Measurements from ENCODE around the gene MST1.

Gene MST1

DNA sequence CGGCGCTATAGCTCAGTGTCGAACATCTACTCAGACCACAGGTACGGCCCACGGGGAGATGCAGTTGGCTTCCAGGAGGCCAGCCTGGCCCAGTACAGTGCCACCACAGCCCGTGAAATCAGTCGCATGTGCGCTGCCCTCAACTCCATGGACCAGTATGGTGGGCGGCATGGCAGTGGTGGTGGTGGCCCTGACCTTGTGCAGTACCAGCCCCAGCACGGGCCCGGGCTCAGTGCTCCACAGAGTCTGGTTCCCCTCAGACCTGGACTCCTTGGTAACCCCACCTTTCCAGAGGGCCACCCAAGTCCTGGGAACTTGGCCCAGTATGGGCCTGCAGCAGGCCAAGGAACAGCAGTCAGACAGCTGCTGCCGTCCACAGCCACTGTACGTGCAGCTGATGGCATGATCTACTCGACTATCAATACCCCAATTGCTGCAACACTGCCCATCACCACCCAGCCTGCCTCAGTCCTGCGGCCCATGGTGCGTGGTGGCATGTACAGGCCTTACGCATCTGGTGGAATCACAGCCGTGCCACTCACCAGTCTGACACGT, 33.5 kb downstream of the MST1 start:
- DNase-seq (ENCODE audit: low spot score): no peak

DNA sequence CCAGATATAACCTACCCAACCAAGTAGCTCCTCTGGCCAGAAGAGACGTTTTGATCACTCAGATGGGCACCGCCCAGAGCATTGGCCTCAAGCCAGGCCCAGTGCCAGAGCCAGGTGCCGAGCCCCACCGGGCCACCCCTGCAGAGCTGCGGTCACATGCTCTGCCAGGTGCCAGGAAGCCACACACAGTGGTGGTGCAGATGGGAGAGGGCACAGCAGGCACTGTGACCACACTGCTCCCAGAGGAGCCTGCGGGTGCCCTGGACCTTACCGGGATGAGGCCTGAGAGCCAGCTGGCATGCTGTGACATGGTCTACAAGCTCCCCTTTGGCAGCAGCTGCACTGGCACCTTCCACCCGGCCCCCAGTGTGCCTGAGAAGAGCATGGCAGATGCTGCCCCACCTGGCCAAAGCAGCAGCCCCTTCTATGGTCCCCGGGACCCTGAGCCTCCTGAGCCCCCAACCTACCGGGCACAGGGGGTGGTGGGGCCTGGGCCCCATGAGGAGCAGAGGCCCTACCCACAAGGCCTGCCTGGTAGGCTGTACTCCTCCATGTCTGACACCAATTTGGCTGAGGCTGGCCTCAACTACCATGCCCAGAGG, 34.2 kb downstream of the MST1 start:
- DNase-seq (ENCODE audit: low spot score): no peak

DNA sequence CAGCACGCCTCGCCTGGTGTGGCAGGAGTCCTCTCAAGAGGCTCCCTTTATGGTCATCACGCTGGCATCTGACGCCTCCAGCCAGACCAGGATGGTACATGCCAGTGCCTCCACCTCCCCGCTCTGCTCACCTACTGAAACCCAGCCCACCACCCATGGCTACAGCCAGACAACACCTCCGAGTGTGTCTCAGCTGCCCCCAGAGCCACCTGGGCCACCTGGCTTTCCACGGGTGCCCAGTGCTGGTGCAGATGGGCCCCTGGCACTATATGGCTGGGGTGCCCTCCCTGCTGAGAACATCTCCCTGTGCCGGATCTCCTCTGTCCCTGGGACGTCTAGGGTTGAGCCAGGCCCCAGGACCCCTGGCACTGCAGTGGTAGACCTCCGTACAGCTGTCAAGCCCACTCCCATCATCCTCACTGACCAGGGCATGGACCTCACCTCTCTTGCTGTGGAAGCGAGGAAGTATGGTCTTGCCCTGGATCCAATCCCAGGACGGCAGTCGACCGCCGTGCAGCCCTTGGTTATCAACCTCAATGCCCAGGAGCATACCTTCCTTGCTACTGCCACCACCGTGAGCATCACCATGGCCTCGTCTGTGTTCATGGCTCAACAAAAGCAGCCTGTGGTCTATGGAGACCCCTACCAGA, 35.0 kb downstream of the MST1 start:
- no peak for DNase-seq (ENCODE audit: low spot score)

DNA sequence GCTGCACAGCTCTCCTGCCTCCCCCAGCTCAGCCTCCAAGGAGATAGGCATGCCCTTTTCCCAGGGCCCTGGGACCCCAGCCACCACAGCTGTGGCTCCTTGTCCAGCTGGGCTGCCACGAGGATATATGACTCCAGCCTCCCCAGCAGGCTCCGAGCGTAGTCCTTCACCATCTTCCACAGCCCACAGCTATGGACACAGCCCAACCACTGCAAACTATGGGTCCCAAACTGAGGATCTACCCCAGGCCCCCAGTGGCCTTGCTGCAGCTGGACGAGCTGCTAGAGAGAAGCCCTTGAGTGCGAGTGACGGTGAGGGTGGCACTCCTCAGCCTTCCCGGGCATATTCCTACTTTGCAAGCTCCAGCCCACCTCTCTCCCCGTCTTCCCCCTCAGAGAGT, 35.7 kb downstream of the MST1 start:
- DNase-seq (ENCODE audit: low spot score): no peak

DNA sequence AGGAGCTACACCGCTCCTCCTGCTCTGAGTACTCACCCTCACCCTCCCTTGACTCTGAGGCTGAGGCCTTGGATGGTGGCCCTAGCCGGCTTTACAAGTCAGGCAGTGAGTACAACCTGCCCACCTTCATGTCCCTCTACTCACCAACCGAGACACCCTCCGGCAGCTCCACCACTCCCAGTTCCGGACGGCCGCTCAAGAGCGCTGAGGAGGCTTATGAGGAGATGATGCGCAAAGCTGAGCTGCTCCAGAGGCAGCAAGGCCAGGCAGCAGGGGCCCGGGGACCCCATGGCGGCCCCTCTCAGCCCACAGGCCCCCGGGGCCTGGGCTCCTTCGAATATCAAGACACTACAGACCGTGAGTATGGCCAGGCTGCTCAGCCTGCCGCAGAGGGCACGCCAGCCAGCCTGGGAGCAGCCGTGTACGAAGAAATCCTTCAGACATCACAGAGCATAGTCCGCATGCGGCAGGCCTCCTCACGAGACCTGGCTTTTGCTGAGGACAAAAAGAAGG, 36.3 kb downstream of the MST1 start:
- DNase-seq (ENCODE audit: low spot score): peak; percentile 17

DNA sequence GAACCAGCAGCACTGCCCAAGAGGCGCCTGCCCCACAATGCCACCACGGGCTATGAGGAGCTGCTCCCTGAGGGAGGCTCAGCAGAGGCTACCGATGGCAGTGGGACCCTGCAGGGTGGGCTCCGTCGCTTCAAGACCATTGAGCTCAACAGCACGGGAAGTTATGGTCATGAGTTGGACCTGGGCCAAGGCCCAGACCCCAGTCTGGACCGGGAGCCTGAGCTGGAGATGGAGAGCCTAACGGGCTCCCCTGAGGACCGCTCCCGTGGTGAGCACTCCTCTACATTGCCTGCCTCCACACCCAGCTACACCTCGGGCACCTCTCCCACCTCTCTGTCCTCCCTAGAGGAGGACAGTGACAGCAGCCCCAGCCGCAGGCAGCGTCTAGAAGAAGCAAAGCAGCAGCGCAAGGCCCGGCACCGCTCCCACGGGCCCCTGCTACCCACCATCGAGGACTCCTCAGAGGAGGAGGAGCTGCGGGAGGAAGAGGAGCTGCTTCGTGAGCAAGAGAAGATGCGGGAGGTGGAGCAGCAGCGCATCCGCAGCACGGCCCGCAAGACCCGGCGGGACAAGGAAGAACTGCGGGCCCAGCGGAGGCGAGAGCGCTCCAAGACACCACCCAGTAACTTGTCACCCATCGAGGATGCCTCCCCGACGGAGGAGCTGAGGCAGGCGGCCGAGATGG, 36.9 kb downstream of the MST1 start:
- DNase-seq (ENCODE audit: low spot score): no peak

DNA sequence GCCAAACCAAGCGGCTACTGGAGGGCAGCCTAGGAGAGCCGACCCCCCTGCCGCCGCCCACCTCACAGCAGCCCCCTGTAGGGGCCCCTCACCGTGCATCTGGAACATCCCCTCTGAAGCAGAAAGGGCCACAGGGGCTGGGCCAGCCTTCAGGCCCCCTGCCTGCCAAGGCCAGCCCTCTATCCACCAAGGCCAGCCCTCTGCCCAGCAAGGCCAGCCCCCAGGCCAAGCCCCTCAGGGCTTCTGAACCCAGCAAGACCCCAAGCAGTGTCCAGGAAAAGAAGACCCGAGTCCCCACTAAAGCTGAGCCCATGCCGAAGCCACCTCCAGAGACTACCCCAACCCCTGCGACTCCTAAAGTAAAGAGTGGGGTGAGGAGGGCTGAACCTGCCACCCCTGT, 38.6 kb downstream of the MST1 start:
- no peak for DNase-seq (ENCODE audit: low spot score)

DNA sequence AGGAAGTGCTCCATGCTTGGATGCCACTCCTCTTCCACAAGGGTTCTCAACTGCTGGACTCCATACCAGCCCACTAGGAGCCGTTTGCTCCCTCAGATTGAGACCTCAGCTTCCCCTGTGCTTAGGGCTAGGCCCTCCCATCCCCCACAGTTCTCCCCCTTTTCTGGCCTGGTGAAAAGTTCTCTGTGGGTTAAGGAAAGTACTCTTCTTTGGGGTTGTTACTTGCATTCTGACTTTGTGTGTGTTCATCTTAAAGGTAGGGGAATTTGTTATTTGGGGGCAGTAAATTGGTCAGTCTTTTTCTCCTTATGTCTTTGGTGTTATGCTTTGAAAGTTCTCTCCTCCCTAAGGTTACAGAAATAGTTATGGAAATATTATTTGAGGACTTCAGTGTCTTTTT, 39.1 kb downstream of the MST1 start:
- no peak for DNase-seq (ENCODE audit: low spot score)

DNA sequence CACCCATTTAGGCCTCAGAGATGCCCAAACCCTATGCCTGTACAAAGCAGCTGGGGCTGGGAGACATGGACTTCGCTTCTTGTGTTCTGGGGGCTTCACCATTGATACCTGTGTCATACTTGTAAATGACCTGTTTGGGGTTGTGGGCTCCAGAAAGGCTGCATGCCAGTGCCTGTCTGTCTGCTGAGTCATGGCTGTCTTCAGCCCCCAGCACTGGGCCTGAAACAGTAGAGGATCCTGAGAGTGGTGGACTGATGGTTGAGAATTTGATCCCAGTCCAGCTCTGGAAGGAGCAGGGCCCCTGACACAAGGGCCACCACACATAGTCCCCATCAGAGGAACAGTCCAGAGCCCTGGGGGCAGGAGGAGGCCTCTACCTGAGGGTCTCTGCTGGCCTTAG, 39.7 kb downstream of the MST1 start:
- DNase-seq (ENCODE audit: low spot score): no peak

DNA sequence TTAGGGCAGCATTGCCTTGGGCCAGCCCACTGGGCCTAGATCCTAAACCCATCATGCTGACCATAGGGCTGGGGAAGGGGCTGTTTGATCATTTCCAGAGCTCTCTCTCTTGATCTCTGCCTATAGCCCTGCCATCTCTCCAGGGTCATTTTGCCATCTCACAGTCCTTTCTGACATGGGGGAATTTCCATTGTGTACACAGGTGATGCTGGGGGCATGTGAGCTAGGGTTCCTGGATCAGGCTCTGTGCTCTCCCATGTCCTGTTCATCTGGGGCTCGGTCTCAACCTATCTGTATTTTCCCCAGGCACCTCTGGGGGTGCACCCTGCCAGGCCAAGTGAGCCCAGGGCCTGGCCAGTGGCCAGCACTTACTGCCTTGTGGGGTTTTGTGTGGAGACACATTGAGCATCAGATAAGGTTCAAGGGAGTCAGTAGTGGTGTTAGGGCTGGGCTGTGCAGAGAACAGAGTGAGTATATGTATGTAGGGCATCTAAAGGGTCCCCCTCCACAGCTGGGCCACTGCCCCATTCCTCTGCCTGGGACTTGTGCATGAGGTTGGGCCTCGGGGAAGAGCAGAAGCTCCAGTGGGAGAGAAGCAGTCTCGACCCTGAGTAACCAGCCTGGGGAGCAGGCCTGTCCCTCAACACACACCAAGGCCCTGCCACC, 40.8 kb downstream of the MST1 start:
- DNase-seq (ENCODE audit: low spot score): no peak

DNA sequence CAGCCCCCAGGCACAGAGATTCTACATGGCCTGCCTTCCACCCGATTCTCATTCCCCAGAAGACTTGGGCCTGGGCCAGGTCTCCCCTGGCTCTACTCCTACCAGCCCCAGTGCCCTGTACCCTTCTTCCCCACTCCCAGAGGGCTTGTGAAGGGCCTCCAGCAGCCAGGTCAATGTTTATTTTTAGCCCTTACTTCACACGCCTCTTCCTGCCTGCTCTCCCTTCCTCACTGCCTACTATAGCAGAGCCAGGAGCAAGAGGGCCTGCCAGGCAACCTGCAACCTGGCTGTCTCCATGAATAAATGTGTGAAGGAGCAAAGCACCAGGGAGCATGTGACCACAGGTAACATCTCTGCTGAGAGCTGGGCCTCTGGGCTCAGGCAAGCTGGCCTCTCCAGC, 41.5 kb downstream of the MST1 start:
- peak; percentile 21 for DNase-seq (ENCODE audit: low spot score)

DNA sequence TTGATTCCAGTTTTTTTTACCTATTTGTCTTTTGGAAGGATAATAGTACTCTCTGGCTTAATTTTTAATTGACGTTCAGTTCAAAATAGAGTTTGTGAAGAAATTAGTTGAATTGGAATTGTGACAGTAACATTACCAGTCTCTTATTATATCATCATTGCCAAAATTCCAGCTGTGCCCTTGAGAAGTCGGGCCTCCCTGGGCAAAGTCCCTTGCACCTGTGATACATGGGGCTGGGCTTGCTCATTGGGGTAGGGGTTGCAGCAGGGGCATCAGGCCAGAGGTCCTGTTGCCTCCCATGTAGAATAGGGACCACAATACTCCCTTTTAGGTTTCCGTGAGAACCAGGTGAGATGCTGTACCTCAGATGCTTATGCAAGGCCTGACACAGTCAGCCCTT, 43.0 kb downstream of the MST1 start:
- DNase-seq (ENCODE audit: low spot score): no peak

DNA sequence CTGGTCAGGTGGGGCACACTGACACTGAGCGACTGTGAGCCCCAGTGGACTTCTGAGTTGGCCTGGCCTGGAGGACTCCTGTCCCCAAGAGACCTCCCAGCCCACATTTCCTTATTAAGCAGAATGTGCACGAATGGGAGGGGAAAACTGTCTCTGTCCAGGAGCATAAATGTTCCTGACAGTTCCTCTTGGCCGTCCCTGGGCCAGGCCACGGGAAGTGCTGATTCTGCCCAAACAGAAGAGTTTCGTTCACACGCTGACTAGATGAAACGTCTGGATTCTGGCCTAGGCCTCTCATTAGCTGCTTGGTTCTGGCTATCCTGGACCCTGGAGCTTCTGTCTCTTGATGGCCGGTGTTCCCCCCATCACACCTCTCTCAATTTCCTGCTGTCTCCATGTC, 44.6 kb downstream of the MST1 start:
- no peak for DNase-seq (ENCODE audit: low spot score)

DNA sequence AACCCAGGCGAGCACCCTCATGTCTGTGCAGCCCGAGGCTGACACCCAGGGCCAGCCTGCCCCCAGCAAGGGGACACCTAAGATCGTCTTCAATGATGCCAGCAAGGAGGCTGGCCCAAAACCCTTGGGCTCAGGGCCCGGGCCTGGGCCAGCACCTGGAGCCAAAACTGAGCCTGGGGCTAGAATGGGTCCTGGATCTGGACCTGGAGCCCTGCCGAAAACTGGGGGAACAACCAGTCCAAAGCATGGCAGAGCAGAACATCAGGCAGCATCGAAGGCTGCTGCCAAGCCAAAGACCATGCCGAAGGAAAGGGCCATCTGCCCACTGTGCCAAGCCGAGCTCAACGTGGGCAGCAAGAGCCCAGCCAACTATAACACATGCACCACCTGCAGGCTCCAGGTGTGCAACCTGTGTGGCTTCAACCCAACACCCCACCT, 46.5 kb downstream of the MST1 start:
- no peak for DNase-seq (ENCODE audit: low spot score)

DNA sequence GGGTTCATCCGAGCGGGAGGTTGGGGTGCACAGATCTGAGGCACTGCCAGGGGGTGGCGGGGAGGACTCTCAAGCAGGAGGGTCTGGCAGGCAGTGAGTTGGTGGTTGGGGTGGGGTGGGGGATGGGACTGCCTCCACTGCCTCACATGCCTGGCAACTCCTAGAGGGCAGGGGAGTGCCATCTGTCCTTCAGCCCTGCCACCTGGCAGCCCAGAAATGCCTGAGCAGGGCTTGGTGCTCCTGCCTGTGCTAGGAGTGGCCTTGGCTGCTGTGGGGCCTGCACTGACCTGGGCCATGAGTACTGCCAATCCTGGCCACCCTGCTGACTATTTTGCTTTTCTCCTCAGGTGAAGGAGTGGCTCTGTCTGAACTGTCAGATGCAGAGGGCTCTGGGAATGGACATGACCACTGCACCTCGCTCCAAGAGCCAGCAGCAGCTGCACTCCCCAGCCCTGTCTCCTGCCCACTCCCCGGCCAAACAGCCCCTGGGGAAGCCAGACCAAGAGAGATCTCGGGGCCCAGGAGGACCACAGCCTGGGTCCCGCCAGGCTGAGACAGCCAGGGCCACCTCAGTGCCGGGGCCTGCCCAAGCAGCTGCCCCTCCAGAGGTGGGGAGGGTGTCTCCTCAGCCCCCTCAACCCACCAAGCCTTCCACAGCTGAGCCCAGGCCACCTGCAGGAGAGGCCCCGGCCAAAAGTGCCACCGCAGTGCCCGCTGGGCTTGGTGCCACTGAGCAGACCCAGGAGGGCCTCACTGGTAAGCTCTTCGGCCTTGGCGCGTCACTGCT, 47.2 kb downstream of the MST1 start:
- no peak for DNase-seq (ENCODE audit: low spot score)

DNA sequence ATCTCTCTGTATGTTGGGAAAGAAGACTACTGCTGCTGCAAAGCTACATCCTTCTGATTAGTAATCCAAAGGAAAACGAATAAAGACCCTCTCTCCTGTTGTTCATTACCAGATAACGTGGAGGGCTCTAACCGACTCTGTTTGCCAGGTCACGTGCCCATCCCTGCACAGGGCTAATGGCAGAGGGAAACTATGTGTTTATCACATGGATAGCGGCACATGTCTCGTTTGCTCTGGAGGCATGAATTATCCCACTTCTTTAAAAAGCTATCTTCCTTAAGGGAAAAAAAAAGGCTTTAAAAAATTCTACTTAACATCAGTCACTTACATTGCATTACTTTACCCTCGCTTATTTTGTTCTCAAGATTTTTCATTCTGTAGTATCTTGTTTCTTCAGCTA, 48.0 kb downstream of the MST1 start:
- no peak for DNase-seq (ENCODE audit: low spot score)

DNA sequence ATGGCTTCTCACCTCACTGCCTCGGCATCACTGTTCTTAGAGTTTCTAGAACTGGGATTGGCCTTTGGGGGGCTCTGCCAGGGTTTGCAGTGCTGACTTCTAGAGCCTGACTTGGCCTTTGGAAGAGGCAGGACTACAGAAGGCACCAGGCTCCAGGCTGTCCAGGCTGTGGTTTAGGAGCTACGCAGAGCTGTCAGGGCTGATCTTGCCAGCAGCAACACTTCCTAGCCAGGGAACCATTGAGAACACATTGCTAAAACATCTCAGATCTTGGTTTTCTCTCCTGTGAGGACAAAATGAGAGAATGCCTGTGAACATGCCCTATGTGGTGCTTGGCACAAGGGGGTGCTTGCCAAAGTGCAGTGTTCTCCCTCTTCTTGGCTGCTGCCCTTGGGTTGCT, 49.7 kb downstream of the MST1 start:
- no peak for DNase-seq (ENCODE audit: low spot score)

DNA sequence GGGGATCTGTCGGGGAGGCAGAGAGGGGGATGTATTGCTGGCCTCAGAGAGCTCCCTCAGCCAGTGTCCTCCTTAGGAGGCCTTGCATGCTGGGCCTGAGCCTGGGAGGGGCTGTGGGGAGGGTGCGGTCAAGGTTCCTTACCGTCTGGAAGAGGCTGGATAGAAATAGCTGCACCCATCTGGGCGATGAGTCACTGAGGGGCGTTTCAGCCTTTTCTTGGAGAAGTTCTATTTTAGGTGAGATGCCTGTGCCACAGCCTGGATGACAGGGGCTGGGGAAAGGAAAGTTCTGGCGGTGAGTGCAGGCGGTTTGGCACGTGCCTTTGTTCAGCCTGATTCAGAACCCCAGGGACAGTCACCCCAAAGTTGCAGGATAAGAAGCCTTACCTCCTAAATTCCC, 50.8 kb downstream of the MST1 start:
- DNase-seq (ENCODE audit: low spot score): peak; percentile 39

DNA sequence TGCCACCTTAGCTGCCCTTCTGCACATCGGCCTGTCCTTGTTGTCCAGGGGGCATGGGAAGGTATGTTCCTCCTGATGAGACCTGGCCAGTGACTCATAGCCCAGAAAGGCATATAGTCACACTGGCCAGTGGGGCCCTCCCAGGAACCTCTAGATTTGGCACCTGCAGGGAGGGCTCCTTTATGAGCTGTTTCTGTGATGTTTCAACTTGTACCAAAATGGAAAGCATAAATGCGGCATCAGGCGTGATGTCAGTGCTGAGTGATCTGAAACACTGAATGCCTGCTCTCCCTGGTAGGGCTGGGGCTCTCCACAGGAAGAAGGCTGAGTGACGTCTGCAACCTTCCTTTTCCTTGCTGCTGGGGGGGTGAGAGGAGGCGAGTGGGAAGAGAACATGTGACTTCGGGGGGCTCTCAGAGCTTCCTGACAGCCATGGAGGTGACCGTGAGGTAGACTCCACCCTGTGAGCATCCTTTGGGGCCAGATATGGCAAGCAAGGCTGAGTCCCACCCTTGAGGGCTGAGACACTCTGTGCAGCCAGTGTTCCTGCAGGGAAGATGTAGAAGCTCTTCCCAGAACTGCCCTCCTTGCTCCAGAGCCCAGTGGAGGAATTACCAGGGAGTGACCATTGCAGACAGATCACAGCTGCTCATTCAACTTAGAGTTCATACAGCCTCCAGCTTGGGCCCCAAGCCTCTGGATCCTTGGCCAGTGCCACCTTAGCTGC, 52.2 kb downstream of the MST1 start:
- DNase-seq (ENCODE audit: low spot score): peak; percentile 60

DNA sequence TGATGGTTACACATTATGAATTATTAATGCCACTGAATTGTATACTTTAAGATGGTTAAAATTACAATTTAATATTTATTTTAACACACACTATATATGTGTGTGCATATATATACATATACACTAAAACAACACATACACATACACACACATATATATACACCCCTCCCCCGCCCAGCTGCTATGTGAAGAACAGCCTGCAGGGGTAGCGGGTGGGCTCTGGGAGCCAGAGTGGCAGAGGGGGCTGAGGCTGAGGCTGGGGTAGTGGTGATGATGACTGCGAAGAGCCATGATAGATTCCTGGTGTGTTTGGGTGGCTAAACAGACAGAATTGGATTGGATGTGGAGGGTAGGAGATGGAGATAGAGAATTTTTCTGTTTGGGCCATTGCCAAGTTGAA, 54.5 kb downstream of the MST1 start:
- DNase-seq (ENCODE audit: low spot score): no peak
